Hepatocyte (in vitro differentiated cells): Measurements from ENCODE around the gene MIF. TPM values are rescaled to one million over a fixed set of nuclear protein-coding genes. Genes with fewer than 3 reads are reported as not detected.
"Not testable (repeated sequence)": the region's sequence is repeated elsewhere in the genome, so short reads cannot be mapped to it uniquely, and the experiment has no call there.

Experiments used
- DNase-seq: peaks from one replicate; pipeline ENCODE4 v3.0.0-alpha.2; 2016; ENCODE audit warnings: low spot score
- H2AFZ ChIP-seq: fragments of 200-600 bp; sonication (generic); 2 replicates; pipeline ENCODE4 v1.6.0; 2016; ENCODE audit warnings: antibody characterized with exemption, mild to moderate bottlenecking
- H3K27ac ChIP-seq: fragments of 200-600 bp; sonication (generic); 2 replicates; pipeline ENCODE4 v1.5.1; 2016; ENCODE audit warnings: mild to moderate bottlenecking
- H3K27me3 ChIP-seq: fragments of 200-600 bp; sonication (generic); 2 replicates; pipeline ENCODE4 v1.6.1; 2016
- H3K36me3 ChIP-seq: fragments of 200-600 bp; sonication (generic); replicated peaks from 2 replicates; pipeline ENCODE4 v1.5.1; 2016; ENCODE audit warnings: low read depth; ENCODE audit not compliant: insufficient read depth
- H3K4me1 ChIP-seq: fragments of 200-600 bp; sonication (generic); 2 replicates; pipeline ENCODE4 v1.5.1; 2016; ENCODE audit warnings: mild to moderate bottlenecking, moderate library complexity; ENCODE audit not compliant: insufficient read depth
- H3K4me2 ChIP-seq: fragments of 200-600 bp; sonication (generic); 2 replicates; pipeline ENCODE4 v1.6.0; 2016
- H3K4me3 ChIP-seq: fragments of 200-600 bp; sonication (generic); 2 replicates; pipeline ENCODE4 v1.5.1; 2016; ENCODE audit warnings: mild to moderate bottlenecking
- H3K79me2 ChIP-seq: fragments of 200-600 bp; sonication (generic); 2 replicates; pipeline ENCODE4 v1.6.0; 2017; ENCODE audit warnings: mild to moderate bottlenecking
- H3K9me2 ChIP-seq: fragments of 200-600 bp; sonication (generic); replicated peaks from 2 replicates; pipeline ENCODE4 v1.6.0; 2017; ENCODE audit warnings: mild to moderate bottlenecking; ENCODE audit not compliant: insufficient read depth
- H3K9me3 ChIP-seq: fragments of 200-600 bp; sonication (generic); 2 replicates; pipeline ENCODE4 v1.5.1; 2016; ENCODE audit warnings: low read depth, mild to moderate bottlenecking
- H4K20me1 ChIP-seq: fragments of 200-600 bp; sonication (generic); 2 replicates; pipeline ENCODE4 v1.6.0; 2016; ENCODE audit warnings: mild to moderate bottlenecking; ENCODE audit not compliant: insufficient read depth, poor library complexity, severe bottlenecking
- EZH2 ChIP-seq: fragments of 200-600 bp; sonication (generic); IDR thresholded peaks from 2 replicates; pipeline ENCODE4 v1.6.1; 2016; ENCODE audit warnings: antibody characterized with exemption, mild to moderate bottlenecking, borderline replicate concordance
- EZH2phosphoT487 ChIP-seq: fragments of 200-600 bp; sonication (generic); IDR thresholded peaks from one replicate; pipeline ENCODE4 v1.6.1; 2018; ENCODE audit warnings: antibody characterized with exemption, mild to moderate bottlenecking, low read depth, moderate library complexity; ENCODE audit not compliant: unreplicated experiment, severe bottlenecking
- WGBS: methylation state at CpG from one replicate; pipeline ENCODE4 v1.1.6; 2016; ENCODE audit warnings: low lambda C conversion rate; ENCODE audit errors: missing lambda C conversion rate; 5-methylcytosine and 5-hydroxymethylcytosine counted together
- polyA plus RNA-seq: library from polyadenylated mRNA; unstranded; fragments of >200 nt; fragmentation: Nextera tagmentation; extraction: Ambion mirVana; gene quantifications from 2 replicates; pipeline ENCODE4 v1.2.1, GENCODE V29; 2016
- total RNA-seq: library from RNA; depleted of rRNA; stranded (reverse); fragments of >200 nt; gene quantifications from 2 replicates; pipeline ENCODE4 v1.2.3, GENCODE V29; 2014
- TF ChIP-seq, protein P1 (sequence below): fragments of 200-600 bp; sonication (generic); IDR thresholded peaks from 2 replicates; pipeline ENCODE4 v1.5.1; 2016; ENCODE audit warnings: antibody characterized with exemption, mild to moderate bottlenecking; ENCODE audit not compliant: poor library complexity

Gene MIF
- total and polyA plus RNA-seq, 2 experiments from 2014 or later, result 240 to 2,070 TPM

GRCh38 chr22:23857606-23858483, 36.3 kb upstream of the MIF start, which contains the start of gene SLC2A11:
SLC2A11 (plus strand) TSS chr22:23857875; CDS start chr22:23858000, 125 bp downstream.
- Histone ChIP-seq H3K9me2 (no peaks in the 10 kb centered on the region), H3K79me2 (peaks cover 18% of the 10 kb centered on the region), H3K9me3 (no peaks in the 10 kb centered on the region), H3K36me3 (no peaks in the 10 kb centered on the region), H3K27ac (peak within 1 kb of the TSS; percentile 91), H3K4me3 (peak within 1 kb of the TSS; percentile 87), H3K4me1 (peaks cover 11% of the 10 kb centered on the region), H3K4me2 (peak within 1 kb of the TSS; percentile 97), H4K20me1 (no peaks in the 10 kb centered on the region), H3K27me3 (no peaks in the 10 kb centered on the region), H2AFZ (peak within 1 kb of the TSS; percentile 86)
- peak; percentile 100 for DNase-seq
- TF ChIP-seq, protein P1, sequence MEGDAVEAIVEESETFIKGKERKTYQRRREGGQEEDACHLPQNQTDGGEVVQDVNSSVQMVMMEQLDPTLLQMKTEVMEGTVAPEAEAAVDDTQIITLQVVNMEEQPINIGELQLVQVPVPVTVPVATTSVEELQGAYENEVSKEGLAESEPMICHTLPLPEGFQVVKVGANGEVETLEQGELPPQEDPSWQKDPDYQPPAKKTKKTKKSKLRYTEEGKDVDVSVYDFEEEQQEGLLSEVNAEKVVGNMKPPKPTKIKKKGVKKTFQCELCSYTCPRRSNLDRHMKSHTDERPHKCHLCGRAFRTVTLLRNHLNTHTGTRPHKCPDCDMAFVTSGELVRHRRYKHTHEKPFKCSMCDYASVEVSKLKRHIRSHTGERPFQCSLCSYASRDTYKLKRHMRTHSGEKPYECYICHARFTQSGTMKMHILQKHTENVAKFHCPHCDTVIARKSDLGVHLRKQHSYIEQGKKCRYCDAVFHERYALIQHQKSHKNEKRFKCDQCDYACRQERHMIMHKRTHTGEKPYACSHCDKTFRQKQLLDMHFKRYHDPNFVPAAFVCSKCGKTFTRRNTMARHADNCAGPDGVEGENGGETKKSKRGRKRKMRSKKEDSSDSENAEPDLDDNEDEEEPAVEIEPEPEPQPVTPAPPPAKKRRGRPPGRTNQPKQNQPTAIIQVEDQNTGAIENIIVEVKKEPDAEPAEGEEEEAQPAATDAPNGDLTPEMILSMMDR, result peak; percentile 21
- no peak for TF ChIP-seq EZH2phosphoT487
- 1% methylated on average over 57 of the region's 60 CpGs for WGBS

DNA sequence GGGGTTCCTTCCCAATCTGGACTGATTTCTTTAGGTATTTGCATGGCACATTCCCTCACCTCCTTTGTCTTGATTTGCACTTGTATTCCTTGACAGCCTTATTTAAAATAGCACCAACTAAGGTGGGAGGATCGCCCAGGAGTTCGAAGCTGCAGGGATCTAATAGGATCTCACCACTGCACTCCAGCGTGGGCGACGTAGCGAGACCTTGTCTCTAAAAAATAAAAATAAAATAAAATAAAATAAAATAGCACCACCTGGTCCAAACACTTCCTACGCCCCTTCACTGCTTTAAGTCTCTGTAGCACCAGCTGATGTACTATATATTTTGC, 35.7 kb upstream of the MIF start:
- no peaks in the 10 kb centered on the region for H4K20me1 ChIP-seq
- WGBS, result 64% methylated on average over 7 of the region's 7 CpGs
- DNase-seq, result no peak
- H3K9me2 ChIP-seq, result no peaks in the 10 kb centered on the region
- H3K27ac ChIP-seq, result no peak overlapping the region
- H2AFZ ChIP-seq, result no peak overlapping the region
- no peaks in the 10 kb centered on the region for H3K36me3 ChIP-seq
- no peaks in the 10 kb centered on the region for H3K27me3 ChIP-seq
- H3K4me1 ChIP-seq, result peaks cover 11% of the 10 kb centered on the region
- TF ChIP-seq EZH2 (no peak), EZH2phosphoT487 (no peak)
- TF ChIP-seq, protein P1, result no peak
- H3K4me2 ChIP-seq, result peak overlapping the region; percentile 90
- H3K4me3 ChIP-seq, result peak overlapping the region; percentile 87
- H3K79me2 ChIP-seq, result peaks cover 18% of the 10 kb centered on the region
- no peaks in the 10 kb centered on the region for H3K9me3 ChIP-seq

- Histone ChIP-seq H3K4me3 (no peak overlapping the region), H3K4me2 (peak overlapping the region; percentile 90)
Measured at GRCh38 chr22:23859201-23859600, 35.0 kb upstream of the MIF start.

GRCh38 chr22:23860187-23860586, 34.0 kb upstream of the MIF start:
- not testable (repeated sequence) for H4K20me1 ChIP-seq, DNase-seq, H3K9me2 ChIP-seq, H3K36me3 ChIP-seq, H3K27me3 ChIP-seq, H3K4me3 ChIP-seq, H2AFZ ChIP-seq, H3K9me3 ChIP-seq, H3K4me2 ChIP-seq, H3K27ac ChIP-seq
- H3K4me1 ChIP-seq, result peaks cover 11% of the 10 kb centered on the region
- WGBS, result 84% methylated on average over 8 of the region's 8 CpGs
- H3K79me2 ChIP-seq, result peaks cover 18% of the 10 kb centered on the region

More at GRCh38 chr22:23859201-23859600, 35.0 kb upstream of the MIF start:
- Histone ChIP-seq H3K27ac (no peak overlapping the region), H4K20me1 (no peaks in the 10 kb centered on the region), H3K9me2 (no peaks in the 10 kb centered on the region), H3K36me3 (no peaks in the 10 kb centered on the region), H2AFZ (no peak overlapping the region), H3K4me1 (peaks cover 11% of the 10 kb centered on the region), H3K9me3 (no peaks in the 10 kb centered on the region), H3K79me2 (peaks cover 18% of the 10 kb centered on the region), H3K27me3 (no peaks in the 10 kb centered on the region)
- TF ChIP-seq EZH2 (no peak), EZH2phosphoT487 (no peak)
- TF ChIP-seq, protein P1, result no peak
- WGBS, result 98% methylated on average over 4 of the region's 4 CpGs
- DNase-seq, result no peak
